ENCODE measurements around the gene ZNF467.

ZNF467 gene

DNA sequence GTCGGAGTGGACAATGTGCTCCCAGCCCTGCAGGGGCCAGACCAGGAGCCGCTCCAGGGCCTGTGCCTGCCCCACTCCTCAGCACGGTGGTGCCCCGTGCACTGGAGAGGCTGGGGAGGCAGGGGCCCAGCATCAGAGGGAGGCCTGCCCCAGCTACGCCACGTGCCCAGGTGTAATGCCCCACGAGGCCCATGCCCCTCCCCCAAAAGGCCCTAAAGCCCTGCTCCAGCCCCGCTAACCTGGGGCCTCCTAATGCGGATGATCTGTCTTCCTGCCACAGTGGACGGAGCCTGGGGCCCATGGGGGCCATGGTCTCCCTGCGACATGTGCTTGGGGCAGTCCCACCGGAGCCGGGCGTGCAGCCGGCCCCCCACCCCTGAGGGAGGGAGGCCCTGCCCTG lies 41.1 kb upstream of the ZNF467 start:
- no peak for DNase-seq
- Mint-ChIP-seq H3K27me3 (no peaks in the 10 kb centered on the region), H3K9me3 (no peaks in the 10 kb centered on the region), H3K36me3 (ENCODE audit: low read depth) (no peaks in the 10 kb centered on the region), H3K27ac (no peak overlapping the region), H3K4me3 (no peak overlapping the region), H3K4me1 (no peaks in the 10 kb centered on the region)
- no peak for ATAC-seq

GRCh38 chr7:149813254-149814035 lies 40.1 kb upstream of the ZNF467 start:
- no peak overlapping the region for H3K27ac Mint-ChIP-seq
- ATAC-seq (no peak), DNase-seq (no peak)
- no peaks in the 10 kb centered on the region for H3K4me1 Mint-ChIP-seq
- no peaks in the 10 kb centered on the region for H3K9me3 Mint-ChIP-seq
- no peak overlapping the region for H3K4me3 Mint-ChIP-seq
- H3K36me3 Mint-ChIP-seq (ENCODE audit: low read depth): no peaks in the 10 kb centered on the region
- no peaks in the 10 kb centered on the region for H3K27me3 Mint-ChIP-seq

GRCh38 chr7:149811831-149812490 lies 38.6 kb upstream of the ZNF467 start:
- Mint-ChIP-seq H3K27me3 (no peaks in the 10 kb centered on the region), H3K4me1 (no peaks in the 10 kb centered on the region), H3K36me3 (ENCODE audit: low read depth) (no peaks in the 10 kb centered on the region), H3K27ac (no peak overlapping the region), H3K9me3 (no peaks in the 10 kb centered on the region), H3K4me3 (no peak overlapping the region)
- ATAC-seq (no peak), DNase-seq (no peak)

DNA sequence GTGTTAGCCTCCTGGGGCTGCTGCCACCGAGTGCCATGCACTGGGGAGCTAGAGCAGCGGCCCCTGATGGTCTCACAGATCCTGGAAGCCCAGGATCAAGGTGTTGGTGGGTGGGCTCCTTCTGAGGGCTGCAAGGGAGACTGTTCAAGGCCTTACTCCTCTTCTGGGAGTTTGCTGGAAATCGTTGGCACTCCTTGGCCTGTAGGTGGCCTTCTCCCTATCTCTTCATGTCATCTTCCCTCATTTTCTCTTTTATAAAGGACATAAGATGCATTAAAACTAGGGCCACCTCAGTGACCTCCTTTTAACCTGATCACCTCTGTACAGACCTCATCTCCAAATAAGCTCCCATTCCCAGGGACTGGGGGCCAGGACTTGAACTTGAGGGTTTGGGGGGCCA lies 37.8 kb upstream of the ZNF467 start:
- Mint-ChIP-seq H3K4me3 (no peak overlapping the region), H3K36me3 (ENCODE audit: low read depth) (no peaks in the 10 kb centered on the region), H3K27ac (no peak overlapping the region), H3K4me1 (no peaks in the 10 kb centered on the region), H3K27me3 (no peaks in the 10 kb centered on the region), H3K9me3 (no peaks in the 10 kb centered on the region)
- no peak for ATAC-seq
- no peak for DNase-seq

GRCh38 chr7:149809215-149809614 lies 35.8 kb upstream of the ZNF467 start:
- H3K4me3 Mint-ChIP-seq: no peak overlapping the region
- H3K36me3 Mint-ChIP-seq (ENCODE audit: low read depth): no peaks in the 10 kb centered on the region
- DNase-seq: no peak
- no peak overlapping the region for H3K27ac Mint-ChIP-seq
- no peaks in the 10 kb centered on the region for H3K9me3 Mint-ChIP-seq
- no peaks in the 10 kb centered on the region for H3K4me1 Mint-ChIP-seq
- no peak for ATAC-seq
- H3K27me3 Mint-ChIP-seq: no peaks in the 10 kb centered on the region

- Mint-ChIP-seq H3K4me1 (no peaks in the 10 kb centered on the region), H3K27ac (no peak overlapping the region), H3K9me3 (no peaks in the 10 kb centered on the region), H3K4me3 (no peak overlapping the region), H3K27me3 (no peaks in the 10 kb centered on the region), H3K36me3 (ENCODE audit: low read depth) (no peaks in the 10 kb centered on the region)
- DNase-seq (no peak), ATAC-seq (no peak)
These were observed 34.9 kb upstream of the ZNF467 start for GRCh38 chr7:149808311-149808710.

- Mint-ChIP-seq H3K4me1 (no peaks in the 10 kb centered on the region), H3K27ac (no peak overlapping the region), H3K9me3 (no peaks in the 10 kb centered on the region), H3K27me3 (no peaks in the 10 kb centered on the region), H3K36me3 (ENCODE audit: low read depth) (no peaks in the 10 kb centered on the region), H3K4me3 (no peak overlapping the region)
- DNase-seq (no peak), ATAC-seq (no peak)
These were observed 33.3 kb upstream of the ZNF467 start for GRCh38 chr7:149806726-149807125.

DNA sequence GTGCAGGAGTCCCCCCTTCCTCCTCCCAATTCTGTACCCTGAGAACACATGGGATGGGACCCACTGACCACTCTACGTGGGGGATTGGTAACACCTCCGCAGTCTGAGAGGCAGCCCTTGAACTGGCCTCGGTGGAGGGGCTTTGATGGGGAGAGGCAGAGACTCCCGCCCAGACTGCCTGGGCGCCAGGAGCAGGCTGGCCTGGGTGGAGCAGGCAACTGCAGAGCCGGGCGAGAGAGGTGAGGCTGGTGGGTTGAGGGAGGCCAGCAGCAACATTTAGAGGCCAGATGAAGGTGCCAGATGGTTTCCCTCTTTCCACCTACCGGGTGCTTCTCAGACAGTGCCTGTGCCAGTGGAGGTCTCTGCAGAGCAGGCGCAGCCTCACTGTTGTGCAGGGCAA lies 30.7 kb upstream of the ZNF467 start:
- H3K4me1 Mint-ChIP-seq: no peaks in the 10 kb centered on the region
- DNase-seq (no peak), ATAC-seq (no peak)
- H3K36me3 Mint-ChIP-seq (ENCODE audit: low read depth): no peaks in the 10 kb centered on the region
- no peaks in the 10 kb centered on the region for H3K27me3 Mint-ChIP-seq
- H3K9me3 Mint-ChIP-seq: no peaks in the 10 kb centered on the region
- H3K27ac Mint-ChIP-seq: no peak overlapping the region
- no peak overlapping the region for H3K4me3 Mint-ChIP-seq

- no peak overlapping the region for H3K4me3 Mint-ChIP-seq
- no peaks in the 10 kb centered on the region for H3K36me3 Mint-ChIP-seq (ENCODE audit: low read depth)
- no peaks in the 10 kb centered on the region for H3K9me3 Mint-ChIP-seq
- no peak overlapping the region for H3K27ac Mint-ChIP-seq
- ATAC-seq (no peak), DNase-seq (no peak)
- H3K27me3 Mint-ChIP-seq: no peaks in the 10 kb centered on the region
- H3K4me1 Mint-ChIP-seq: no peaks in the 10 kb centered on the region
These were observed 30.2 kb upstream of the ZNF467 start for GRCh38 chr7:149803551-149804074.

- Mint-ChIP-seq H3K27me3 (no peaks in the 10 kb centered on the region), H3K36me3 (ENCODE audit: low read depth) (no peaks in the 10 kb centered on the region), H3K9me3 (no peaks in the 10 kb centered on the region), H3K4me3 (no peak overlapping the region), H3K4me1 (no peaks in the 10 kb centered on the region), H3K27ac (no peak overlapping the region)
- no peak for ATAC-seq
- no peak for DNase-seq
These were observed 29.6 kb upstream of the ZNF467 start for GRCh38 chr7:149802966-149803365.

- no peaks in the 10 kb centered on the region for H3K4me1 Mint-ChIP-seq
- H3K27ac Mint-ChIP-seq: no peak overlapping the region
- ATAC-seq: no peak
- no peaks in the 10 kb centered on the region for H3K9me3 Mint-ChIP-seq
- H3K27me3 Mint-ChIP-seq: no peaks in the 10 kb centered on the region
- no peak for DNase-seq
- no peak overlapping the region for H3K4me3 Mint-ChIP-seq
- H3K36me3 Mint-ChIP-seq (ENCODE audit: low read depth): no peaks in the 10 kb centered on the region
These were observed 28.4 kb upstream of the ZNF467 start for GRCh38 chr7:149801816-149802215.

DNA sequence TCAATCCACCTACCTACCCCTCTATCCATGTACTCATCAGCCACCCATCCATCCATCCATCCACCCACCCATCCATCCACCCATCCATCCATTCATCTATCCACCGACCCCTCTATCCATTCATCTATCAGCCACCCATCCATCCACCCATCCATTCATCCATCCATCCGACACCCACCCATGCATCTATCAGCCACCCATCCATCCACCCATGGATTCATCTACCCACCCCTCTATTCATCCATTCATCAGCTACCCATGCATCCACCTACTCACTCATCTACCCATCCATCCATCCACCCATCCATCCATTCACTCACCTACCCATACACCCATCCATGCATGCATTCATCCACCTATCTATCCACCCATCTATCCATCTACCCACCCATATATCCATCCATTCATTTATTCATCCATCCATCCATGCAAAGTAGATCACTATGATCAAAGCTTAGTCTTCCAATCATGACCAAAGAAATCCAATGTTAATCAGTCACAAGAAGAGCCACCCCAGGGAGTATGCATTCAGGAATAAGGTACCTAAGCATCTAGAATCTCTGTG lies 27.7 kb upstream of the ZNF467 start:
- no peaks in the 10 kb centered on the region for H3K27me3 Mint-ChIP-seq
- H3K4me3 Mint-ChIP-seq: no peak overlapping the region
- no peaks in the 10 kb centered on the region for H3K36me3 Mint-ChIP-seq (ENCODE audit: low read depth)
- H3K9me3 Mint-ChIP-seq: no peaks in the 10 kb centered on the region
- ATAC-seq (no peak), DNase-seq (no peak)
- no peak overlapping the region for H3K27ac Mint-ChIP-seq
- H3K4me1 Mint-ChIP-seq: no peaks in the 10 kb centered on the region

DNA sequence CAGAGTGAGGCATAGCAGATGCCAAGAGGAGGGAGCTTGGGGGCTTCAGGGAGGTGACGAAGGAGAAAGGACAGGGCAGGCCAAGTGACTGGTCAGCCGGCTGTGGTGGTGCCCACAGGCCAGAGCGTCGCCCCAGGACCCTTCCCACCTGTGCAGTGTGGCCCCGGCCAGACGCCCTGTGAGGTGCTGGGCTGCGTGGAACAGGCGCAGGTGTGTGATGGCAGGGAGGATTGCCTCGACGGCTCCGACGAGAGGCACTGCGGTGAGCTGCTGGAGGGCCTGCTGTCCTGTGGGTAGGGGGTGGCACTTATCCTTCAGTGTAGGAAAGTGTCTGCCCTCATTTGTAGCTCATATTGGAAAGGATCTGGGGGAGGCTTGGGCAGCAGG lies 26.8 kb upstream of the ZNF467 start:
- DNase-seq: no peak
- no peak for ATAC-seq
- Mint-ChIP-seq H3K4me3 (no peak overlapping the region), H3K36me3 (ENCODE audit: low read depth) (no peaks in the 10 kb centered on the region), H3K9me3 (no peaks in the 10 kb centered on the region), H3K27ac (no peak overlapping the region), H3K27me3 (no peaks in the 10 kb centered on the region), H3K4me1 (no peaks in the 10 kb centered on the region)

- Mint-ChIP-seq H3K9me3 (no peaks in the 10 kb centered on the region), H3K4me1 (no peaks in the 10 kb centered on the region), H3K27me3 (no peaks in the 10 kb centered on the region), H3K36me3 (ENCODE audit: low read depth) (no peaks in the 10 kb centered on the region), H3K4me3 (no peak overlapping the region), H3K27ac (no peak overlapping the region)
- ATAC-seq (no peak), DNase-seq (peak; percentile 69)
These were observed 26.2 kb upstream of the ZNF467 start for GRCh38 chr7:149799397-149800168.

All from activated naive CD8-positive, alpha-beta T cell treated with anti-CD3 and anti-CD28 coated beads, Interleukin-2, amount 50 U/mL, for 24 hours (primary cell).